22Rv1 (cell line): Measurements from ENCODE around the gene MAN2A1.

Source experiments
- CTCF ChIP-seq: fragments of 450-650 bp; IDR thresholded peaks from 2 replicates; pipeline ENCODE4 v1.5.1; 2017; ENCODE audit warnings: mild to moderate bottlenecking
- ZFX ChIP-seq: fragments of 450-650 bp; IDR thresholded peaks from 2 replicates; pipeline ENCODE4 v1.6.1; 2017; ENCODE audit warnings: antibody characterized with exemption, borderline replicate concordance

- no peak for TF ChIP-seq CTCF
- TF ChIP-seq ZFX: no peak
Measured at GRCh38 chr5:109784687-109785086, 95.0 kb downstream of the MAN2A1 start.
